NCI-H2171 treated with DMSO at 0.1 percent for 48 hours (cell line): ENCODE measurements around the gene PSMB11.

Experiments
- DNase-seq: peaks from one replicate; lab custom pipeline; 2025; lab: John Stamatoyannopoulos, UW

PSMB11 gene

GRCh38 chr14:23058654-23059504, 16.9 kb downstream of the PSMB11 start:
- DNase-seq: no peak

GRCh38 chr14:23060536-23061260, 18.7 kb downstream of the PSMB11 start:
- DNase-seq: no peak

GRCh38 chr14:23062002-23062401, 20.0 kb downstream of the PSMB11 start:
- DNase-seq: no peak

GRCh38 chr14:23063601-23064000, 21.6 kb downstream of the PSMB11 start:
- no peak for DNase-seq

GRCh38 chr14:23066368-23066767, 24.4 kb downstream of the PSMB11 start:
- DNase-seq: no peak

GRCh38 chr14:23066855-23067744, 25.1 kb downstream of the PSMB11 start:
- DNase-seq: no peak

- no peak for DNase-seq
These were observed 26.1 kb downstream of the PSMB11 start for GRCh38 chr14:23067847-23068788.

- DNase-seq: no peak
These were observed 26.9 kb downstream of the PSMB11 start for GRCh38 chr14:23068789-23069412.

GRCh38 chr14:23069413-23069806, 27.4 kb downstream of the PSMB11 start:
- DNase-seq: no peak

- DNase-seq: no peak
These were observed 28.5 kb downstream of the PSMB11 start for GRCh38 chr14:23070262-23071129.

- no peak for DNase-seq
These were observed 29.4 kb downstream of the PSMB11 start for GRCh38 chr14:23071244-23071920.

GRCh38 chr14:23071921-23072539, 30.0 kb downstream of the PSMB11 start:
- DNase-seq: no peak

- DNase-seq: no peak
These were observed 32.9 kb downstream of the PSMB11 start for GRCh38 chr14:23074906-23075305.

GRCh38 chr14:23076785-23077408, 34.9 kb downstream of the PSMB11 start:
- no peak for DNase-seq

GRCh38 chr14:23077962-23078361, 36.0 kb downstream of the PSMB11 start:
- no peak for DNase-seq

- no peak for DNase-seq
These were observed 36.7 kb downstream of the PSMB11 start for GRCh38 chr14:23078692-23079116.

- no peak for DNase-seq
These were observed 37.7 kb downstream of the PSMB11 start for GRCh38 chr14:23079716-23080115.

GRCh38 chr14:23080474-23080873, 38.5 kb downstream of the PSMB11 start:
- no peak for DNase-seq
